Right forelimb (tissue), 1 donor: ENCODE measurements around the gene VARS1.

ENCODE experiments used
- DNase-seq: peaks from one replicate; pipeline ENCODE4 v3.0.0-alpha.2; 2018

VARS1 gene

DNA sequence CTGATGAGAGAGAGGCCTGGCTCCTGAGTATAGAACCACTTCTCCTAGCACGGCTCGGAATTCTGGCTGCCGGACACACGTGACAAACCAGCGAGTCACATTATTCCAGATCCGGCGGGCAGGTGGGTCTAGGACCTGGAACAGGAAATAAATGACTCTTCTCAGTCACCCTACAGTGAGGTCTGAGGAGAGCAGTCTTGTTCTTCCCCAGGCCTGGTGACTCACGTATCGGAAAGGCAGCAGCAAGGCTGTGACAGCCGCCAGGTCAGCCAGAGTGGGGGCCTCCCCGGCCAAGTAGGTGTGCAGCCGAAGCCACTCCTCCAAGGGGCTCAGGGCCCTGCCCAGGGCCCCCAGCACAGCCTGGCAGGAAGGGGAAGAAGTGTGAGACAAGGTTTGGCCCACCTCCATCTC lies 2.8 kb downstream of the VARS1 start:
- DNase-seq: no peak

DNA sequence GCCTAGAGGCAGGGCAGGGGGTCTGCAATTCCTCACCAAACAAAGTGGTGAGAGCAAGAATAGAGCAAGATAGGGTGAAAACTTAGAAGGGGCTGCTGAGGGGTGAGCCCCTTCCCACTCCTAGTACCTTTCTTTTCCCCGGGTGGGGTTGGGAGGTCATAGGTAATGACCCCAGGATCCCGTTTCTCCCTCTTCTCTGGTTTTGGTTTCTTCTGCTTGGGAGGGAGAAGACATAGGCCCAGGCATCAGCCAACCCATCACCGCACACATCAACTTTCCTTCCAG lies 3.5 kb downstream of the VARS1 start:
- no peak for DNase-seq

DNA sequence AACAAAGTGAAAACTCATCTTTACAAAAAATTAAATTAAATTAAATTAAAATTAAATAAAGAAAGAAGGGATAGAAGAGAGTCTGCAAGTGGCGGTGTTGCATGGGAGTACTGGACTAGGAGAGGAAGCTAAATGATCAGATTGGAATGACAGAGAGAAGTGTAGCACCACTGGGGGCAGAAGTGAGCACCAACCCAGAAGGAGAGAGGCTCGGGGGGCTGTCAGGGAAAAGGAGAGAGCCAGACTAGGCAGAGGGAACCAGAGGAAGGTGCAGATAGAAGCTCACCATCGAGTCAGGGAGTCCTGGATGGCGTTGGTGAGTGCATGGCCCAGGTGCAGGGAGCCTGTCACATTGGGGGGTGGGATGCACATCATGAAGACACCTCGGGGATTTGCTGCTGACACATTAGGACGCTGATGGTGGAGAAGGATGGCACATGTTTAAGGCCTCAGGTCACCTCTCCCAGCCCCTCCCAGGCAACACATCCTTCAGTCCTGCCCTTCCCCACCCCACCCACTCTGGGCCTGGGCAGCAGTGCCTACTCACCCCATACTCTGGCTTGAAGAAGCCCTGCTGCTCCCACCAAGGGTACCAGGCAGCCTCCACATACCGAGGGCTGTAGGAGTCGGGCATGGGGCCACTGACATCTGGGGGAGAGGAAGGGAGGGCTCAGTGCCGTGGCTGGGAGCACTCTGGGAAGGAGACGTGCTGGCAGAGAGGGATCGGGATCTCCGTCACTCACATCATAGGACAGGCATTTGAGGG lies 4.0 kb downstream of the VARS1 start:
- DNase-seq: peak; percentile 72

DNA sequence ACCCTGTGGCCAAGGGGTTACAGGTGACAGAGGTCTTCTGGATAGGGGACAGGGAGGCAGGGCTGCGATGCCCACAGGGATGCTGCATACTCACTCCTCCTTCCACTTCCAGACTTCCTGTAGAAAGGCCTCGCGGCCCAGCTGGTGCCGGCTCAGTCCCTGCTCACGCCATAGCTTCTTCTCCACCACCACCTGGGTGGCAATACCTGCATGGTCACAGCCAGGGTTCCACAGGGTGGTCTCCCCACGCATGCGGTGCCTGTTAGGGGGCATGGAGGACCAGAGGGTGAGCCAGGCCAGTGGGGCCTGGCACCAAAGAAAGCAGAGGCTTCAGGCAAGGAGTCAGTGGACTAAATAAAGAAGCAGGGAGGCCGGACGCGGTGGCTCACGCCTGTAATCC lies 10.1 kb downstream of the VARS1 start:
- no peak for DNase-seq

DNA sequence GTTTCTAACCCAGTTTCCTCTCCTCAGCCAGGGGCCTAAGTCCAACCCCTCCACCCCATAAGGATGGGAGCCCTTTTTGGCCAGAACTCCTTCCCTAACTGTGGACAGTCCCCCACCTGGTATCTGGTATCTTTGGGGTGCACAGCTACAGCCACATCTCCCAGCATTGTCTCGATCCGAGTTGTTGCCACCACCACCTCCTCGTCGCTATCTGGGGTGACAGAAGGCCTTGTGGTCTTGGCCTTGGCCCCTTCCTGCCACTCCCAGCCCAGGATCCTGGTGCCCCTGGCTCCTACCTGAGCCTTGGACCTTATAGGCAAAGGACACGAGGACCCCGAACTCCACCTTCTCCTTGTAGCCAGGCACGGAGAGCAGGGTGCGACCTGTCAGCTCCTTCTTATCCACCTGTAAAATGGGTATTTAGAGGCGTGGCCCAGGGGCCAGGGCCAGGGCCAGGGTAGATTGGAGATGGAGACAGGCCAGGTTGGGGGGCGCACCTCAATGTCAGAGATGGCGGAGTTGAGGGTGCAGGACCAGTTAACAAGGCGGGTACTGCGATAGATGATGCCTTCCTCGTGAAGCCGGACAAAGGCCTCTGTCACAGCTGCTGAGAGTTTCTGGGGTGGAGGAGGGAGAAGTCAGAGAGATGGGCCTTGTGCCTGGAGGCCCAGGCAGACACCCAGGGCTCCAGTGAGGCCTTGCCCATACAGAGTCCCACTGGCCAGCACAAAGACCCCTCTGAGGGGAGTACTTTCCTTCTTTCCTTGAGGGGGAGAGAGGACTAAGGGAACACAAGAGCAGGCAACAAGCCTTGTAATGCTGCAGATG lies 11.2 kb downstream of the VARS1 start:
- no peak for DNase-seq

DNA sequence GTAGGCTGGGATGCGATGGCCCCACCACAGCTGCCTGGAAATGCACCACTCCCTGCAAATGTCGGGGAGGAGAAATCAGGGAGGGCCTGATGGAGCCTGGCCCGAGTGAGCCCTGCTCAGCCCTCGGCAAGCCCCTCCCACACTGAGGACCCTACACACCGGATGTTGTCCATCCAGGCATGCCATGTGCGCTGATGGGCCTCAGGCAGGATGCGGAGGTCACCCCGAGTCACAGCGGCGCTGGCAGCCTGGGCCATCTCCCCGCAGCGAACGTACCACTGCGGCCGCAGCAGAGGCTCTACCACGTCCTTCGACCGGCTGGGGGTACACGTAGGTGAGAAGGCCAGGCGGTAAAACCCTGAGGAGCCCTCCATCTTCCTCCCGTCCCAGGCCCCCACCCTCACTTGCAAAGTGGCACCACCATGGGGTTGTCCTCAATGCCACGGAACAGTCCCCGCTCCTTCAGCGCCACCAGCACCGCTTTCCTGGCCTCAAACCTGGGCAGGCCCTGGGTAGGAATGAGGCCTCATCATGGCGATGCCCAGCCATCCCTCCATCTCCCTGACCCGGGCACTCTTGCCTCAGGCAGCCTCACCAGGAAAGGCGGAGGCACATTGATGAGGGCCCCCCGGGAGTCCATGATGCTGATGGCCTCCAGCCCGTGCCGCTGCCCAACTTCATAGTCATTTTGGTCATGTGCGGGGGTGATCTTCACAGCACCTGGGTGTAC lies 13.3 kb downstream of the VARS1 start:
- DNase-seq: no peak

DNA sequence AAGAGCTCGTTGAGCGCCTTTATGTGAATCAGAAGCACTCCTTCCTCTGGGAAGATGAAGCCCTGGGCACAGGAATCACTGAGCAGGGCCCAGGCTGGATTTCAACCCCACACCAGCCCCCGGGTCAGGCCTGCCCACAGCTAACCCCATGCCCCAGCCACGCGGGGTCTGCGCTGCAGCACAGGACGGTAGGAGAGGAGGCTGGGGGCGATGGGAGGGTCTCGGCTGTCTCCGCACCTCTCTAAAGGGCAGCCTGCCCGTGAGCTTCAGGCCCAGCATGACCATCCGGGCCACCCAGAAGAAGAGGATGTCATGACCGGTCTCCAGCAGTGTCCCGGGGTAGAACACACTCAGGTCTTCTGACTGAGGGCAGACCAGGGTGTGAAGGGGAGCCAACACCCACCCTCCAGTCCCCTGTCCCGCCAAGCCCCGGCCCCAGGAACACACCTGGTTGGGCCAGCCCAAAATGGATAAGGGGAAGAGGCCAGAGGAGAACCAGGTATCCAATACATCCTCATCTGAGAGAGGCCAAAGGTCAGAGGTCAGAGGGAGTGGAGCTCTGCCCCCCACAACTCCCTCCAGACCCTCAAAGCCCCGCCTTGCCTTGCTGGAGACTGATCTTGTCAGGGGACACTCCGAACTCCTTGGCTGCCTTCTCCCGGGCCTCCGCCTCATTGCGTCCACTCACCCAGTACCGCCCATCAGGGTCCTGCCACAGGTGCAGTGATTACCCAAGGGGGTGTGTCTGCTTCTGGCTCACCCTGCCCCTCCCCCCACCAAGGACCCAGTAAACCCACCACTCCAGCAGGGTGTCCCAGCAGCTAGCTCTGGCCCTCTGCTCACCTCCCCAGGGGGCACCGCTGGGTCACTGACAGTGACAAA lies 14.1 kb downstream of the VARS1 start:
- DNase-seq: no peak

DNA sequence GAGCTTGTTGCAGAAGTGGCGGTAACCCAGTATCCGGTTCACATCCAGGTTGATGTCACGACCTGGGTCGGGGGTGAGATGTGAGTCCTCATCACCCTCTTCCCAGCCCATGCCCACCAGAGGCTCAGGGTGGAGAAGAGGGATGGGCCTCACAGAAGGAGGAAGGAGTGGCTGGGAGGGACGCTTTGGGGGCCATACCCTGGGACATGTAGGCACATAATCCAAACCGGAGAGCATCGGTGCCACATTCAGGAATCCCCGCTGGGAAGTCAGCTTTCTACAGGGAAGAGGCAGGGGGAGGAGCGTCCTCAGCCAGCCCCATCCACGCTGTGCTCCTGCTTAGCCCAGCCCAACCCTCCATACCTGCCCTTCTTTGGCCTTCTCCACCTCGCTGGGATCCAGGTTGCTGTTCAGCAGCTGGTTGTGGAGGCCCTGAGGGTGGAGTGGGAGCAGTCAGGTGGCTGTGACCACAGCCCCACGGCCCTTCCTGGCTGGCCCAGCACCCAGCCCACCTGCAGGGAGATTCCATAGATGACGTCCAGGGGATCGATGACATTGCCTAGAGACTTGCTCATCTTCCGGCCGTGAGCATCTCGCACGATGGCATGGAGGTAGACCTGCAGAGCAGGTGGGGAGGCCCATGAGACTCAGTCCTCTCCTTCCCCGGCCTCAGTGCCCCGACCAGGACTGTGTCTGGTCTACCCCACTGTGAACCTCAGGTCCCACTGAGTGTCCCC lies 14.9 kb downstream of the VARS1 start:
- no peak for DNase-seq

DNA sequence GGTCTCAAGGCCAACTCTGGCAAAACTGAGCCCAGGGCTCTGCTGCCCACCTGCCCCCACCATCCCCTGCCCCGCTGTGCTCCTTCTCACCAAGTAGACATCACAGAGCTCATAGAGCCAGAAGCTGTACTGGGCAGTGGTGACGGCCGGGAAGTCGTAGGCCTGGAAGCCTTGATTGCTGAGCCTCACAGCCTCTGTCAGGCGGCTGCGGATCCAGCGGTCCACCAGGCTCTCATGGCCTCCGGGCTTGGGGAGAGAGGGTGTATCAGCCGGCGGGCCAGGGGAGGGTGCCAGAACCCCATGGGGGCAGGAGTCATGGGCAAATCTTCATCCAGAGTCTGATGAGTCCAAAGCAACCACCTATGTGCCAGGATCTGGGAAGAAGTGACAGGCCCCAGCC lies 15.6 kb downstream of the VARS1 start:
- DNase-seq: no peak

DNA sequence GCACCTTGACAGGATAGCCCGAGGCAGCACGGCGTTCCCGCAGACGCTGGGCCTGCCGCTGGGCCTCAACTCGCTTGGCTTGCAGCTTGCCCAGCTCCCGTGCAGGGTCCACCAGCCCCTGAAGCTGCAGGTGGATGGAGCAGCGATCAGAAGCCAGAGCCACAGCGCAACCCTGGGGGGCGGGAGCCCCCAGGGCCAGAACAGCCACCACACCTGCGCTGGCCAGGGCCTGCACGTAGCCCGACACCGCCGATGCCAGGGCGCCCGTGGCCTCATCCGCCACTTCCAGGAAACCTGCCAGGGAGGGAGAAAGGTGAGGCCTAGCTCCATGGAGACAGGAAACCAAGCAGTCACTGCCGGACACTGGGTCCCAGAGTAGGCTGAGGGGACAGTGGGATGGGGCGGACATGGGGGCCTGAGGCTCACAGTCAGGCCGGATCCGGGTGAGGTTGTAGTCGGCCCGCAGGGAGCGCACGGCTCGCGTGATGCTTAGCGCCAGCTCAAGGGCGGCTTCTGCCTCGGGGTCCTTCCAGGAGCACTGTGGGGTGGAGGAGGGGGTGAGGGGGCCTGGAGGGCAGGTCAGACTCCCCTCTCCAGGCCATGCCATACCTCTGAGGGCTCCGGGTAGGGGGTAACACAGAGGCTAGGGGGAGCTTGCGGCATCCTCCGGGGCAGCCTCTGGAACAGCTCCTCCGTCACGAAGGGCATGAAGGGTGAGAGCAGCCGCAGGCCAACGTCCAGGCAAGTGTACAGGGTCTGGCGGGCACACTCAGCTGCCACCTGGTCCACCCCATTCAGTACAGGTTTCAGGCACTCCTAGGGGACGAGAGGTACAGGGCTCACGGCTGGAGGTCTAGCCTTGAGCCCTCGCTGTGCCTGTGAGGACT lies 16.3 kb downstream of the VARS1 start:
- no peak for DNase-seq

DNA sequence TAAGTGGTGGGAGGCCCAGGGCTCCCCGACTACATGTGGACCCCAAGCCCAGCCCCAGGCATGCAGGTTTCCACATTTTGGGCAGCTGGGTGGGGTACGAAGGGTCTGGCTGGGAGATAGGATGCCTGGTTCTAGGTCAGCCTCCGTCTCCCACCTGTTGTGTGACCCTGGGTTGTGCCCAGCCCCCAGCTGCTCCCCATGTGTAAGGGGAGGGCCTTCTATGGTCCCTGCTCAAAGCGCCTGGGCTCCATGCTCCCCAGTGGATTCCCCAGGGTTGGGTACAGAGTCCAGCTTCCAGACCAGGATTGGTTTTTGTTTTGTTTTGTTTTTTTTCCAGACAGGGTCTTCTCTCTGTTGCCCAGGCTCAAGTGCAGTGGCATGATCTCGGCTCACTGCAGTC lies 17.4 kb downstream of the VARS1 start:
- DNase-seq: no peak

DNA sequence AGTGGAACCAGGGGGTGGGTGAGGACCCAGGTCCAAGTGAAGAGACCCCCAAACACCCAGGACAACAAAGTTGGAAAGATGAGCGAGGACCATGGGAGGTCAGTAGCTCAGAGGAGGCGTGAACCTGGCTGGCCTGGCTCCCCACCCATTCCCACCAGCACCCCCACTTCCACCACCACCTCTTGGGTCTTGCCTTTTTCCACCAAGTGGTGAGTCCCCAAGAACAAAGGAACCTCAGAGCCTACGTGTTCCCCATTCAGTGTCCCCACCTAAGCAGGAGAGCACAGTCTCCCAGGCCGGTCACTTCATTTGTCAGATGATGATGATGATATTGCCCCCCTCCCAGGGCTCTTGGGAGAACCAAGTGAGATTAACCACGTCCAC lies 17.9 kb downstream of the VARS1 start:
- no peak for DNase-seq

DNA sequence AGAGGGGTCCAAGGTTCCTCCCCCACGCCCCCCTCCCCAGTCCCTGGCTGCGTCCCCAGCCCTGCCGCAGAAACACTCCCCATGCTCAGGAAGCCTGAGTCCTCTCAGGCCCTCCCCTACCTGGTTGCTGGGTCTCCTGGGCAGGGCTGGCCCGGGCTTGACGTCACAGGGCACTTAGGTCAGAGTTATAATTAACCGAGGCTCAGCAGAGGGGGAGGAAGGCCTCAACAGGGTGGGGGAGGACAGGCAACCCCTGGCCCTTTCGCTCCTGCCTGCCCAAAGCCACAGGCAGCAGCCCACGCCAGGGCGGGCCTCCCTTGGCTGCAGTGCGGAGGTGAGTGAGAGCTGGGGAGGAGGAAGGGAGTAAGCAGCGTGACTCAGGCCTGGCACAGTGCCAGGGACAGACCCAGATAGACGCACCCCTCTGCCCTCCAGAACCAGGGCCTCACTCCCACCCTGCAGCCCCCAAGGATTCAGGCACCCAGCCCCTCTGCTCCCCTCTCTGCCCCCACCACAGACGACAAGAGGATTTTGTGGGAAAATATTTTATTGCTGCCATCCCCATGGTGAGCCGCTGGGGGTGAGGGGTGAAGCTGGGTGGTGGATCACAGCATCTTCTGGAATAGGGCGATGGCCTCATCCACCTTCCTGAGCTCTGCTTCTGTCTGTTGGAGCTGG lies 18.4 kb downstream of the VARS1 start, which contains the start of gene VWA7:
TSS of gene VWA7 (minus strand) at position 340 of the 678 bp plus-strand sequence. CDS start 549 bp downstream, outside the sequence.
- DNase-seq: peak; percentile 67

DNA sequence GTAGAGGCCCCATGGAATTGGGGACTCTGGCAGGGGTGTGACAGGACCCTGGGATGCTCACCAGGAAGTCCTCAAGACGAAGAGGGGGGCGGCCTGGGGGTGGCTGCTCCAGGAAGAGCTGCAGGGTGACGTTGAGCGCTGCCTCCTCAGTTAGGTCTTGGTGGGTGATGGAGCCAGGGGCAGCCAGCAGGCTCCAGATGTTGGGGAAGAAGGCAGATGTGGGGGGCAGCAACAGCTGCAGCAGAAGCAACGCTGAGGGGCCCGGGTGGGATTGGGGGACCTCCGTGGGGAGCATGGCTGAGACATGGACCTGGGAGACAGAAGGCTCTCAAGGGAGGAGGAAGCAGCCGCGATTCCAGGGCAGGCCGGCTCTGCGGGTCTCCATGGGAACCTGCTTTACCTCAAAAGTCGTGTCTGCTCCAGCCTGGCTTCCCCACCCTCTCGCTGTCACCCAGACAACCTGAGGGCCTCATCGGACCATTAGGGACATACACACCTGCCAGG lies 19.0 kb downstream of the VARS1 start:
- DNase-seq: no peak

DNA sequence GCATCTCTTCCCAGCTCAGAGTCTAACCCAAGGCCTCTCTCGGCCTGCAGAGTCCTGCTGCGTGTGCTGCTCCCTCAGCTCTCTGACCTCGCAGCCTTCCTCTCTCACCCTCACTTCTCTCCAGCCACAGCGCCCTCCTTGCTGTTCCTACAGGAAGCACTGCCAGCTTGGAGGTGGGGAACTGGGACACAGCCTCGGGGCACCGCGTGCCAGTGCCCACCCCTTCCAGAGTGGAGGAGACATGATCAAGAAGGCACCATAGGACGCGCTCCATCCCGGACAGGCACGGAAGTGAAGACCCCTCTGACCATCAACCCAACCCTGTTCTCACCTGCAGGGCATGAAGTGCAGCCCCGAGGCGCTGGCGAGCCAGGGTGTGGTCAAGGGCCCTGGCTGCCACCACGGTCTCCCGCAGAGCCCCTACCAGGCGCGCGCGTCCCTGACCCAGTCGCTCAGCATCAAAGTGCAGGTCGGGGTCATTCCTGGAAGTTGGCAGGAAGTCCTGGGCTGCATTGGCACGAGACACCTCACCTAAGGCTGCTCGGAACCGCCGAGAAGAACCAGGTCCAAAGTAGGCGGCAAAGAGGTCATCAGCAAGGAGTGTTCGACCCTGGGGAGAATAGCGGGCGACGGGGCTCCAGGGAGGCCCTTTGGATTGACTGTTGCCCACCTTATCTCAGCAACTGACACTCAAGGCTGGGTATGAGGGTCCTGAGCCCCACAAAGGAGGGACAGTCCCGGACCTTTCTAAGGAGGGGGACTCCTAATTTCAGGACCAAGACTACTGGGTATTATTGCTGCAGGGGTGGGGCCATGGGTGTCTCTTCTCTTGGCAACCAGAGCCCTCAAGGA lies 19.7 kb downstream of the VARS1 start:
- DNase-seq: no peak

DNA sequence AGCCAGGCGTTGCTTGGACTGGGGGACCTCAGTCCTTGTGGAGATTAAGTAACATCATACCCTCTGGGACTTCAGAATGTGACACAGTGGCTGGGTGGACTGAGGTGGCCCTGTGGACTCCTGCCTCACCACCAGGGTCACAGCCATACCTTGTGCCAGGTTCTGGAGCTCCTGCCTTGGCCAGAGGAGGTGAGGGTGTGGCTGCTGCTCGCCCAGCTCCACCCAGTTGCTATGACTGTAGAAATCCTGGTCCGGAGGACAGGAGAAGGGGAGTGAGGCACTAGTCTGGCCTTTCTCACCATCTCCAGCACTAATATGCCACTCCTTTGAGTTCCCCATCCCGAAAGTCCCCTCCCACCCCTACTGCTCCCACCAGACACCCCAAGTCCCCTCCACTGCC lies 20.4 kb downstream of the VARS1 start:
- DNase-seq: no peak

DNA sequence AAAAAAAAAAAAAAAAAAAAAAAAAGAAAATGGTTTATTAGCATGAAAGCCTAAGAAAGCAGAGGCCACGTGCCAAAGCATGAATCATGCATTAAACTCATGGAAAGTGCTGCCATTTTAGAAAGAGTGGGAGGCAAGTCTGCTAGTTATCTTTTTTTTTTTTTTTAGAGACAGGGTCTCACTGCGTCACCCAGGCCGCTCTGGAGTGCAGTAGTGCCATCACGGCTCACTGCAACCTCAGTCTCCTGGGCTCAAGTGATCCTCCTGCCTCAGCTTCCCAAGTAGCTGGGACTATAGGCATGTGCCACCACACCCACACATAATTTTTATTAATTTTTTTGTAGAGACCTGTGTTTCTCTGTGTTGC lies 23.6 kb downstream of the VARS1 start:
- DNase-seq: no peak

DNA sequence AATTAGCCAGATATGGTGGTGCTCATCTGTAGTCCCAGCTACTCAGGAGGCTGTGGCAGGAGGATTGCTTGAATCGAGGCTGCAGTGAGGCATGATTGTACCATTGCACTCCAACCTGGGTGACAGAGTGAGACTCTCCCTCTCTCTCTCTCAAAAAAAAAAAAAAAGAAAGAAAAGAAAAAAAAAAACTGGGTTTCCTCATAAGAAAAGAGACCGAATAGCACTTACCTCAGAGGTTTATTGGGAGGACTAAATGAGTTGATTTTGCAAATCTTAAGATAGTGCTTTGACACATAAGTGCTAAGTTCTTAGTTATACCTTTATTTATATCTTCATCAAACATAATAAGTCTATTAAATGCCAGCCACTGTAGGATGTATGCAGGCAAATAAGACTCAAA lies 24.7 kb downstream of the VARS1 start:
- DNase-seq: no peak

DNA sequence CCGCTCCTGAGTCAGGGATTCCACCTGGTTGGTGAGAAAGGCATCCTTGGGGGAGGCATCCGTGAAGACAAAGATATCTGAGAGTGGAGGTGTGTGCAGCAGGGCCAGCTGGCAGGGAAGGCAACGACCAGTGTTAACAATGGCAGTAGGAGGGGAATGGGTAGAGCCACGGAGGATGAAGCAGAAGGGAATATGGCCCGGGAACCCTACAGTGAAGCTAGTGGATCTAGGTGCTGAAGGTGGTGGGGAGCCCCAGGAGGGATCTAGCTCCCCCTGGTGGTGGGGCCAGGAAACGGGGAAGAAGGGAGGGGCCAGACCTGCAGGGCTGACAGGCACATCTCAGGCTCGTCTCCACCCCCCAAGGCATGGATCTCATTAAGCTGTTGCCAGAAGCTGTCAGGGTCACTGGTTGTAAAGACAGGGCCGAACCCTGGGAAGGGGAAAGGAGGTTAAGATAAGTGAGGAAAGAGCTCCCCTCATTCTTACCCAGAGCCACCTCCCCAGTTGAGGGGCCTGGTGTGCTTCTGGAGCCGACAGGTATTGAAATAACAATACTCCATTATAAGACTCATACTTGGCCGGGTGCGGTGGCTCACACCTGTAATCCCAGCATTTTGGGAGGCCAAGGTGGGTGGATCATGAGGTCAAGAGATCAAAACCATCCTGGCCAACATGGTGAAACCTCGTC lies 25.7 kb downstream of the VARS1 start:
- no peak for DNase-seq
